GM18526 (cell line): Measurements from ENCODE around the gene DNAJB14.
A peak's percentile ranks its signal among the peaks of the same experiment; 100 is the strongest.

Experiments used
- POLR2A ChIP-seq: IDR thresholded peaks from 3 replicates; pipeline ENCODE4 v1.6.1; 2011; ENCODE audit not compliant: insufficient read length; ENCODE audit errors: extremely low read depth

Gene DNAJB14

GRCh38 chr4:99946356-99947189 is at the start of gene DNAJB14:
TSS of gene DNAJB14 (minus strand) at chr4:99946618. CDS start at chr4:99946571, 47 bp downstream.
- TF ChIP-seq POLR2A, result peak; percentile 44

- TF ChIP-seq POLR2A, result no peak
These were observed 45.3 kb upstream of the DNAJB14 start for GRCh38 chr4:99991741-99992140.

- no peak for TF ChIP-seq POLR2A
These were observed 41.3 kb upstream of the DNAJB14 start for GRCh38 chr4:99987681-99988080.

- no peak for TF ChIP-seq POLR2A
These were observed 40.4 kb upstream of the DNAJB14 start for GRCh38 chr4:99986792-99987191.

- TF ChIP-seq POLR2A, result no peak
These were observed 37.0 kb upstream of the DNAJB14 start for GRCh38 chr4:99983289-99983943.

- TF ChIP-seq POLR2A, result no peak
These were observed 33.5 kb upstream of the DNAJB14 start for GRCh38 chr4:99979872-99980271.

GRCh38 chr4:99971453-99972111 is 25.2 kb upstream of the DNAJB14 start:
- TF ChIP-seq POLR2A, result no peak

GRCh38 chr4:99968330-99968729 is 21.9 kb upstream of the DNAJB14 start:
- no peak for TF ChIP-seq POLR2A

GRCh38 chr4:99966692-99967091 is 20.3 kb upstream of the DNAJB14 start:
- TF ChIP-seq POLR2A, result no peak

GRCh38 chr4:99965674-99966350 is 19.4 kb upstream of the DNAJB14 start:
- no peak for TF ChIP-seq POLR2A

GRCh38 chr4:99965173-99965572 is 18.8 kb upstream of the DNAJB14 start:
- TF ChIP-seq POLR2A, result no peak

- no peak for TF ChIP-seq POLR2A
These were observed 15.3 kb upstream of the DNAJB14 start for GRCh38 chr4:99961711-99962110.

- TF ChIP-seq POLR2A, result no peak
These were observed 14.2 kb upstream of the DNAJB14 start for GRCh38 chr4:99960648-99961047.

GRCh38 chr4:99950913-99951254 is 4.5 kb upstream of the DNAJB14 start:
- no peak for TF ChIP-seq POLR2A
